ENCODE measurements around the gene MAML2.

MAML2 gene

DNA sequence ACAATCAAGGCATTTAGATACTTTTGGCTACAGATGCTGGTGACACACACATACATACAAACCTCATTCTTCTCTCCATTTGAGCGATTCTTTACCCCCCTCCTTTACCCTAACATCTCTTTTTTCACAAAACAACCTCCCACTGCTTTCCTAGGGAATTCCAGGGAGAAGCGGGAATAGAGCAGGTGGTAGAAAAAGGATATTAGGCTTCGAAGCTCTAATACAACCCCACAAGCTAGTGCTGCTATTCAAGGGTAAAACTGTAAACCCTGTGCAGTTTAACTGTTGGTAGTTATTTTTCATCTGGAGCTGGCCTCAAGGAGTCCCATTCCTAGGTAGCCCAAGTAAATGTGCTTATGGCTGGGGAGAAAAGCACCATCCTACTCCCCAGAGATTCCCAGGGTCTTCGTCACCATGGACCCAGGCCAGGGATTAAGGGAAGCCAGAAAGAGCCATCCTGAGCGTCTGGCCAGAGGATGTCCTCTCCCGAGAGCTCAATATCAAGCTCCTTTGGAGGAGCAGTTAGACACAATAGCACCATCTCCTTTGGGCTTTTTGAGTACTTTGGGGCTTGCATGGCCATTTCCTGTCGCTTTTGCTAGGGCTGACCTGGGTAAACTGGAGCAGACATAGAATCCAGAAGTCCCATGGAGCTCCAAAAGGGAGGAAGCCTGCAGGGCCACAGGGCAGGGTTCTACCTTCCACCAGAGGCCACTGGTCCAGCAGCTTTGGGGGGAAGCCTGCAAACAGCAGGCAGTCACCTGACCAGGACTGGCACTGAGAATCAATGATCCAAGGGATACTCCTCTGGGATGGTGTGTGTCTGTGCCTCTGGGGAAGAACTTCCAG, 3.1 kb downstream of the MAML2 start:
- no peak for DNase-seq (ENCODE audit: low spot score)

DNA sequence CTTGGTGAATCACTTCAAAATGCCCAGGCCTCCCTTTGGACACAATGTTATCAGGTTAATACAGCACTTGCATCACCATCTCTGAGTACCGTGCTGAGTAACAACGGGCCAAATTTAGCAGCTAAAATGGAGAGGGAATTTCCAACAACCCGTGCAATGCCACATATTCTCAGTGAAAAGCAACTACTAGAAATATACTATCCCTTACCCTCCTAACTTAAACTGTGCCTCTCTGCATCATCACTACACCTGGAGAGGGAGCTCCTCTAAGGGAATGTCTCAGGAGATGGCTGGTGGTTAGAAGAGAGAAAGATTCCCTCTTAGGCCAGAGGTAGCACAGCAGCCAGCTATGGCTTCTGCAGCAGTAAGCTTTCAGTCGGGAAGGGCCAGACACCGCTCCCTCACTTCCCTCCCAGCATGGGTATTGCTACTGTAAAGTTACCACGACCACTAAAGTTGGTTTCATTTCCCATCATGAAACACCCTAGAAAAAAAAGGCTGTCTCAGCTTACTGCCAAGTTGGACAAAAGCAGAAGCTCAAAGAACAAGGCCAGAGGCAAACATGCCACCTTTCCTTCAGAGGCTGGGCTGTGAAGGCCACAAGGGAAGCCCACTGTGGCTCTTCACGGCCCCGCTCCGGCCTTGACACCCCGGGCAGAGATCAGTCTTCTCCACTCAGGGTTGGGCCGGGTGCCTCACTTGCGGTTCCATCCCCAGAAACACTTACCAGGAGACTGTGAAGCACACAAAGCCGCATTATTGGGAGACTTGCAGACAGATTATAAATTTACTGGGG, 3.9 kb downstream of the MAML2 start:
- DNase-seq (ENCODE audit: low spot score) = no peak

DNA sequence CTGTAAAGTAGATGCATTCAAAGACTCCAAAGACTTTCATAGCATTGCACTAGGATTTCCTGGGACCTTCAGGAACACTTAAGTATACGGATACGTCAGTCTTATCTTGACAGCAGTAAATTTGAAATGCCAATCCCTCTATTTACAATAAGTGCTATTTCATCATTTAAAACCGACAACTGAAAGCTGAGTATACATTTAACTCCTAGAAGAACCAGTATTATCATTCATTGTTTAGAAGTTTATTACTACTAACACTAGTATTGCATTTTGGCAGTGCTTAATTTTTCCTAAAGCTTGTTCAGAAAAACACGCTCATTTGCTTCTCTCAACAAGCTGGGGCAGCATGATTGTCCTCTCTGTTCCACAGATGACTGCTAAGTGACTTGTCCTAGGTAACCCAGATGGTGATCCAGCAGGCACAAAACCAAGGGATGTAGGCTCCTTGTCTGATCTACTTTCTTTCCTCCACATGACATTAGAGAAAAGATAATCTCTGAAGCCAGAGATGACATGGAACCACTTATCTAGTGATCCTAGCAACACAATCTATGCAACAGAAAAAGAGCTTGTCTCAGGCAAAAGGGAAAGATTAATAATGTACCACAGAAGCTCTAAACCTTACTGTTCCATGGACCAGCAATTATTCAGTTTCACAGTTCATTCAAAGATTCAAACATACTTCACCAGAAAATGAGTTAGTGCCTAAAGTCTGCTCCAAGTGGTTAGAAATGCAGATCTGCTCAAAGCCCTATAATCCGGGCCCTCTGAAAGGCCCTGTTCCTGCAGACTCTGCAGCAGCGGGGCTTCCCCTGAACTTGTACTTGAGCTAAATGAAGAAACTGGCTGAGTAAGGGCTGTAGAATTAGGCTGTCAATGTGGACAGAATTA, 5.2 kb downstream of the MAML2 start:
- no peak for DNase-seq (ENCODE audit: low spot score)

DNA sequence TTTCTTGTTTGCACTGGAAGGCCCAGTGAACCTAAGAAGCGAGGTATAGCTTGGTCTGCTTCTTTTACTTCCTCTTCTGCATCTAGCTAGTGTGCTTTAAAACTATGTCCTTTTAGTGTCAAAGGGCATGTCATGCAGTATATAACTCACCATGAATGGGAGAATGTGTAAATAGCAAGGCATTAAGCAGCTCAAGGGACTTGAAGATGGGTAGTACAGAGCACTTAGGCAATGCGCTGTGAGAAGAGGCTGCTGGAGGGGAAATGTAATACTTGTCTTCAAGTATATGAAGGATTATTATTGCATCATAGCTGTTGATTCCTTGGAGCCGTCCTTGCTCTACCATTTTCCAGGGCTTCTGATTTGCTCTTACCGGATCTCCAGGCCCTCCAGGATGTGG, 7.6 kb downstream of the MAML2 start:
- no peak for DNase-seq (ENCODE audit: low spot score)

DNA sequence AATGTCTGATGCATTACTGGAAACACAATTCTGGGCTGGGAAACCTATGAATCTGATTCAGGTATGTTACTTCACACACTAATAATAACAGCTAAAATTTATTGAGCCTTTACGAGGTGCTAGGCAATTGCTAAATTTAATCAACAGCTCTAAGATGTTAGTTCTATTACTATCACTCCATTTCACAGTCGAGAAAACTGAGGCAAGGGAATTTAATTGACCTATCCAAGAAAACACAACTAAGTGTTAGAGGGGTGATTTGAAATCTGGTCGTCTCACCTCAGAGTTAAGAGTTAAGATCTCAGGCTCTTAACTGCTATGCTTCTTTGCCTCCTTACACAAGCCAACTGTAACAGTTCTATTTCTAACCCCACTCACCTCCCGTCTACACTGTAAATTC, 8.8 kb downstream of the MAML2 start:
- DNase-seq (ENCODE audit: low spot score) = no peak

DNA sequence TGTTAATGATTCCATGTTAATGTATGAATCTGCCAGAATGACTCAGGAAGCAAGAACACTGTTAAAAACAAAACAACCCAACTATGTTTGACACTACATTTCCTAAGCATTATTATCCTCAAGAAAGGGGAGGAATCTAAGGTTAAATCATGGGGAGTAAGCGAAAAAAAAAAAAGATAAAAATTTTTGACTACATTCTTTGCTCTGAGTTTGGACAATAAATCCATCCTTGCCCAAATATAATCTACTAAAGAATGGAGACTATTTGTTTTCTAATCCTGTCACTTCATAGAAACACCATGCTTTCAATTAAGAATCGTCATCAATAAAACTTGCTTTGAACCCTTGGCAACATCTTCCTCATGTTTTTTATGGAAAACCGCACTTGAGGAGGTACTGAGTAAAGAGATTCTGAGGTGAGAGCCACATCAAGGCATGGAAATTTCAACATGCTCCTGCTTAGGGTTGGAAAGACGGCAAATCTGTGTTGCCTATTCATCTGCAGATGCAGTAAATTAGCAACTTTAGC, 9.7 kb downstream of the MAML2 start:
- DNase-seq (ENCODE audit: low spot score) = no peak

DNA sequence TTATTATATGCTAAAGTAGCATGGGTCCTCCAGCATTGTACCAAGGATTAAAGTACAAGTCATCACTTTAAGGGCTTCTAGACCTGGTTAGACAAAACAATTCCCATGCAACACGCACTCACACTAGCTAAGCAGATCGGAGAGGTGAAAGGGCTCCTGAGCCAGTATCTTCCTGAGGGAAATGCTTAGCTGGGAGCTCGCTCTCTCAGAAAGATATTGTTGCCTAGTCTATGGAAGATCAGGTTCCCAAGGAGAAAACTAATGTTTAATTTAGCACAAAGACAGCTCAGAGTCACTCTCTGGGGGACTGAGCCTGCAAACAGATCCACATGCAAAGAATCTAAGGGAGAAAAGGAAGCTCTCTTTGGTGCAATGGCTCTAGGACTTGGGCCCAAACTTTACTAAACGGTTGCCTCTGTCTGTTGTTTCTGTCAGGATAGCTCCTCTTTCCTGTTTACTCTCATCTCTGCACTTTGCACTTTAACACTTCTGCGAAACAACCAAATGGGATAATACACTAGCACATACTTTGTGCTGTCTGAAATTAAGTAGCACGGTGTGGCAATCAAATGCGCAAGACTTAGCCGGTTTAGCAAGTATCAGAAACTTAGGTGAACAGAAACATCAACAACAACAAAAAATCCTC, 10.7 kb downstream of the MAML2 start:
- no peak for DNase-seq (ENCODE audit: low spot score)

DNA sequence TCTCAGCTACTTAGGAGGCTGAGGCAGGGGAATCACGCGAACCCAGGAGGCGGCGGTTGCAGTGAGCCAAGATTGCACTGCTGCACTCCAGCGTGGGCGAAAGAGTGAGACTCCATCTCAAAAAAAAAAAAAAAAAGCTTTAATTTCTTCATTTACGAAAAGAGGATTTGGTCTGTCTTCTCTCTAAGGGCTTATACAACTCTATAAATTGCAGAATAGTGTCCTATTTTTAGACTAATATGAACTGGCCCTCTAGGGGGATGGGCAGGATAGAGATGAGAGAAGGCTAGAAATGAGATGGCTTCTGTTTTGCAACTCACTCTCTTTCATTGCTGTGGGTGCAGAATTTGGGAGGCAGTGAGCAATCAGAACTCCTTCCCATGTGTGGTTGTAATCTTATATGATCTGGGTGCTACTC, 11.3 kb downstream of the MAML2 start:
- DNase-seq (ENCODE audit: low spot score) = no peak

DNA sequence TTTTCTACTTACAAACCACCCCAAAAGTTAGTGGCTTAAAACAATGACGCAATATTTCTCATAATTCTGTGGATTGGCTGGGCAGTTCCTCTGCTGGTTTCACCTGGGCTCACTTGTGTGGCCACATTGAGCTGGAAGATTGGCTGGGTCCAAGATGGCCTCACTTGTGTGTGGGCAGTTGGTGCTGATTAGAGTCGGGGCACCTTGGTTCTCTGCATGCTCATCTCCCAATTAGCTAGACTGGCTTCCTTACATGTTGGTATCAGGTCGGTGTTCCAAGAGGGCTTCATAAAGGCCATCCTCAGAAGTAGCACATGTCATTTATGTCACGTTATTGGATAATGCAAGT, 12.5 kb downstream of the MAML2 start:
- no peak for DNase-seq (ENCODE audit: low spot score)

DNA sequence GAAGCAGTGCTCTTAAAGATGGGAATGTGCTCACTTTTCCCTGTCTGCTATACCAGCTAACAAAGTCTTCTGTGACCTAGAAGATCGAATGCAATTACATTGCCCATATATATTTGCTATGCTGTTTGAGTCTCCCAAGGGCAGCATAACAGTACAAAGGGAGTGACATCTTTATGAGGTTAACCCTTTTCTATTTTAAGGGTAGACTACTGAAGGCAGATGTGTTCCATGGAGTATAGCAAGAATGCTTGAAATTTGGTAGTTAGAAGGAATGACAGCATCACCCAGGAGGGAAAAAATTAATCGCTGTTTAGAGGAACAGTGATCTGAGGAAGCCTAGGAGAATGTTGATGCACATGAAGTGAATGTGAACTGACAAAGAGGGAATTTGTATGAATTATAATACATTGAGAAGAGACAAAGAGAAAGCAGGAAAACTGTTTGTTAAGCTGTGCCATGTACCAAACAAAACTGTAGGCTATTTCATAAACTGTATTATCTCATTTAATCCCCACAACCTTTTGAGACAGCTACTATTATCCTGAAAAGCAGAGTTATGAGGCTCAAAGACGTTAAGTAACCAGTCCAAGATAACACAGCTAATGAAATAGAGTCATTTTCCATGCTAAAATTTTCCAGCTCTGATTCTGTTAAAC, 13.0 kb downstream of the MAML2 start:
- DNase-seq (ENCODE audit: low spot score) = no peak

DNA sequence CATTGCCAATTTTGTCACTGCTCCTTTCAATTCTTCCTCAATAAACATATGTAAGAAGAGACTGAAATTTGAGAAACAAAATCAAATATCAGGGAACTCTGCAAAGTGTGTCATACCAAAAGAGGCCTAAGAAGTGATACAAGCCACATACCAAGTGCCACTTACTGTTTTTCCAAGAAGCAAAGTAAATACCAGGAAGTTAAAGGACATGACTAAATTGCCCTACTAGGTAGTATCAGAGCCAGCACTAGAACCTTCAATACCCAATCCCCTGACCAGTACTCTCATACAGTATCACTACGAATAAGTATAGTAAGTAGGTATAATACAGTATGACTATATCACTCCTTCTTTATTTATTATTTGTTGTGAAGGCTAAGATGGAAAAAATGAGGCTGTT, 13.6 kb downstream of the MAML2 start:
- no peak for DNase-seq (ENCODE audit: low spot score)

DNA sequence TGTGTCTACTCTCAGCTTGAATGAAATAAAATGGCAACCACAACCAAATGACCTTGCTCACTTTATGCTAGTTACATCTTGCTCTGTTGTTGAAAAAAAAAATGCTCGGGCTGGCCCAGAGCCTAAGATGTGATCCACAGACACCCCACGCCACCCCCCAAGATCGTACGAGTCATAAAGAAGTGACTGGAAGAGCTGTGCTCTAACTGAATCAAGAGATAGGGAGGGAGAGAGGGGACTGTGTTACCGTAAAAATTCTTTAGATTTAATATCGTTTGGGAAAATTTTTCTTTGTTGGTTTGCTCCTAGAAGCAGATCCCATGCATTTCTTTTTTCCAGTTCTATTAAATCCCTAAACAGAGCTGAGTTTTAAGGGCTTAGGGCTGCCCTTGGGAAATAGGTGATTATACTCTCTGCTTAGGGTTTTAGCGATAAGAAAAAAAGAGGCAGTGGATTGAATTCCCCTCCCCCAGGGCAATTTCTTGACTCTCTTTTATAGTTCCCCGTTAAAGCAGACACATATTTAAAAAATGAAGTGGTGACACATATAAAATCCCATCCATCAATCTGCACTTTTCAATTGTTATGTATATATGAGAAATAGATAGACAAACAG, 14.5 kb downstream of the MAML2 start:
- no peak for DNase-seq (ENCODE audit: low spot score)

DNA sequence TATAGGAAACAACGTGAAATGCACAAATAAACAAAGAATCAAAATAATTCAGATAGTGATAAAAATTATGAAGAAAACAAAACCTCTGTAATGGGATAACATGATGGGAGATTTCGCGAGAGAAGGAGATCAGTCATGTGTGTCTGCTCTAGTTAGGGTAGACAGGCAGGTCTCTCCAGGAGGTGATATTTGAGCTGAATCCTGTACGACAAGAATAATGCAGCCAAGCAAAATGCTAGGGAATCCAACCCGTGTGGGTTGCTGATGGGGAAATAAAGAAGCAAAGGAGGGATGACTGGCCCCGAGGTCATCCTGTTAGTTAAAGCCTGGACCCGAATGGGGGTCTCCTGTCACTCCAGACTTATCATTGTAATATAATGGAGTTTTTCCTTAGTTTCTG, 16.0 kb downstream of the MAML2 start:
- DNase-seq (ENCODE audit: low spot score) = no peak

DNA sequence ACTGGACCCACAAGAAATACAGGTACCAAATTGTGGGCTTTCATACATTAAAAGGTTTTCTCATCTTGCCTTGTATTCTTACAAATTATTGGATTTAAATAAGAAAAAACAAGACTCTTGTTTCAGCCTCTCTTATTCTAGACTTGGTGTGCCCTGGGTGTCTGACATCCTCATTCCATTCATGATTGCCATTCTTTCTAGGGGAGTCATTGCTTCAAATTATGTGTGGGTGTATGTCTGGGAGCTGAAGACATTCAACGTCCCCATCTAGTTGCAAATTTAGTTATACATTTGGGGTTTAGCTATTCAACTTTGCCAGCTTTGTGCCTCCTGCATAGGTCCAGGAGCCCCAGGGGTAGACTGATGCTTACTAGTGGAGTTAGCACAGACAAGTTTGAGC, 18.1 kb downstream of the MAML2 start:
- no peak for DNase-seq (ENCODE audit: low spot score)

DNA sequence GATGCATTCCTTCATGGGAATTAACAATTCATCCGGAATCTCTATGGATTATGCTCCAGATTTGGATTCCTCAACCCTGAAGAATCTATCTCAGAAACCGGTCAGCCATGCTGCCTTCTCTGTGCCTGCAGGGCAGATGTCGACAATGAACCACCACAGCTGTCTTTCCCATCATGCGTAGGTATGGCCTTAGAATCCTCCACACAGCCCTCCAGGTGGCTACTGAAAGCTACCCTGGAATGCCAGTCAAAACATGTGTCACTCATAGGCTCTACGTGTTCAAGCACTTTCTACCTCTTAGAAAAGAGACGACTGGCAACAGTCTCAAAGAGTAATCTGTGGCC, 19.4 kb downstream of the MAML2 start:
- DNase-seq (ENCODE audit: low spot score) = no peak

DNA sequence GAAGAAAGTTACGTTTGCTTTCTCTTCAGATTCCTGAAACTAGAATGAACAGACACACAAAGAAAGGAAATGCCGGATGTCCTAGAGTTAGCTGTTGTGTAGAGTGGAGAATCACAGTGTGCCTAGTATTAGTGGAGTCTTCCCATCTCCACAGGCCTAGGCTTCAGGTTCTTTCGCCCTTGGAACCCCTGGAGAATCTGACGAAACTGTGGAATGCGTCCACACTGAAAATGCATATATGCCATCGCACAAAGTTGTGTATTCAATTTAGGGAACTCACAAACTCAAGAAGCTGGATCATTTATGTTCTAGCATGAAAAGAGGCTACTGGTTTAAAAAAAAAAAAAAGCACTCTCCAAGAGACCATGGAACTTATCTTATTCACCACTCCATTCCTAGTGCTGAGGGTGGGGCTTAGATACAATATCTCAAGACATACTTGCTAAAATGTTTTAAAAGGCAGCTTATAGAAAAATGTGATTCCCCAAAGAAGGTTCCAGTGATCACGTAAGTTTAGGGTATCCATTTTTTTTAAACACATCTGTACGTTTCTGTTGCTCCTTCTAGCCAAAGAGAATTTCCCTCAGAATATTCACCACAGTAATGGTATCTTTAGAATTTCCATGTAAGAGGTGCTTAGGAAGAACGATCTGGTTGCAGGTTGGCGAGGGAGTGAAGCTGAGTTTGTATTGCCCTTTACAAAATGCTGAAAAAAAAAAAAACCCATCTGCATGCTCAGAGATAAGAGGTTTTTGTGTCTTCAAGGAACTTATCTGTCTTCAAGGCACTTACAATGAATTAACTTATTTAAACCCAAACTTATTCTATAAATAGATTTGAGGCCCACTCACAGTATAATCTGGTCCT, 20.0 kb downstream of the MAML2 start:
- DNase-seq (ENCODE audit: low spot score) = no peak

DNA sequence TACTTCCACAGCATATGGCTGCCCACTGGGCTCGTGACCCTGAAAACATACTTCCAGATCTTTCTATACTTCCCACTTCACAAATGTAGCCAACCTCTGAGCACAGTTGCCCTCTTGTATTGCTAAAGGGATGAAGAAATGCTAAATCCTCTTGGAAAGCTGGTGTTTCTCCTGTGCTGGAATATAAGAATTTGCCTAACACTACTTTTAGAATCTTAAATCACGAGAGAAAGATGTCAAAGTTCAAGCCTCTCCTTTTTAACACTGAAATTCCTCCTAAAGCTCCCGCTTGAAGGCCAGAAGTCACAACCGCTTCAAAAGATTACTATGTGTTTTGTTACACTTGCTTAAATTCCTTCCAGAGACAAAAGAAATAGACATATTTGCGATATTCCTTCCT, 21.9 kb downstream of the MAML2 start:
- no peak for DNase-seq (ENCODE audit: low spot score)

DNA sequence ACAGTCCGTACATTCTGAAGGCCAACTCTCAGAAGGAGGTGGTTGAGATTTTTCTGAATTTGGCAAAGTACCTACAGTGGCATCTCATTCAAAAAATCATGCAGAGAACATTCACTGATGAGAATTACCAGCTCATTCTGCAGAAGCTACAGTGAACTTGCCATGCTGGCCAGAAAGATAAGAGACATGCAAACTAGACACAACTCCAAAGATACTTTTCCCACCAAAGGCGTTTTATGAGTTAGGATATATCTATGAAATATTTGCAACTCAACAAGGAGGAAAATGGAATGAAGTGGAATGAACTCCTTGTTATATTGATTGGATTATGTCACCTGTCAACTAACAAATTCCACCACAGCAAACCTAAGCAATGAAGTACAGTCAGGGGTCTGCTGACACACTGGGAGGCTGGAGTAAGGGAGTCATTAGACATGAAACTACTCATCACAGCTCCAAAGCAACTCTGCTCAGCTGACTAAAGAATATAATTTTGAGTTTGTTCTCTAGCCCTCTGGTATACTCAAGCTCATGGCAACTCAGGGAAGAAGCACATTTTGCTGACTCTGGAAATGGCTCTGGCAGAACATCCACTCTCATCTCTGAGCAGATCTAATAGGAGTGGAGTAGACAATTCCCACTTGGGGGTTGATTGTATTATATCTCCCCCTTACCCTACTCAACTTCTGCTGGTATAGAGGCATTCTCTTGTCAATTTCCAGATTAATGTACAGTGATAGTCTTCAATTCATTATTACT, 22.9 kb downstream of the MAML2 start:
- DNase-seq (ENCODE audit: low spot score) = no peak

DNA sequence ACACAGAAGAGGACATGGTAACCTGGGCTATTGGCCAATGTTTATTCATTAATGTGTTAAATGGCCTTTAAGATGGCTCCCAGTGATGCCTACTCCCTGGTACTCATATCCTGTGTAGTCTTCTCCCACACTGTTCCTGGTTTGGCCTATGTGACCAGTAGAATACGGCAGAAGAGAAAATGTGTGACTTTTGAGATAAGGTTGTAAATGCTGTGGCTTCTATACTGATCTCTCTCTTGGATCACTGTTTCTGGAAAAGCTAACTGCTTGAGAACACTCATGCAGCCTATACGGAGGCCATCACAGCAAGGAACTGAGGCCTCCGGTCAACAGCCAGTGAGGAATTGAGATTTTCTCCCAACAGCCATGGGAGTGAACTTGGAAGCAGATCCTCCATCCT, 24.1 kb downstream of the MAML2 start:
- no peak for DNase-seq (ENCODE audit: low spot score)
